ENCODE results near the gene SEC14L5. TPM values are rescaled to one million over a fixed set of nuclear protein-coding genes. Genes with fewer than 3 reads are reported as not detected.

Gene SEC14L5
- under 0.01 and 0.43 TPM in 2 replicates for total RNA-seq

DNA sequence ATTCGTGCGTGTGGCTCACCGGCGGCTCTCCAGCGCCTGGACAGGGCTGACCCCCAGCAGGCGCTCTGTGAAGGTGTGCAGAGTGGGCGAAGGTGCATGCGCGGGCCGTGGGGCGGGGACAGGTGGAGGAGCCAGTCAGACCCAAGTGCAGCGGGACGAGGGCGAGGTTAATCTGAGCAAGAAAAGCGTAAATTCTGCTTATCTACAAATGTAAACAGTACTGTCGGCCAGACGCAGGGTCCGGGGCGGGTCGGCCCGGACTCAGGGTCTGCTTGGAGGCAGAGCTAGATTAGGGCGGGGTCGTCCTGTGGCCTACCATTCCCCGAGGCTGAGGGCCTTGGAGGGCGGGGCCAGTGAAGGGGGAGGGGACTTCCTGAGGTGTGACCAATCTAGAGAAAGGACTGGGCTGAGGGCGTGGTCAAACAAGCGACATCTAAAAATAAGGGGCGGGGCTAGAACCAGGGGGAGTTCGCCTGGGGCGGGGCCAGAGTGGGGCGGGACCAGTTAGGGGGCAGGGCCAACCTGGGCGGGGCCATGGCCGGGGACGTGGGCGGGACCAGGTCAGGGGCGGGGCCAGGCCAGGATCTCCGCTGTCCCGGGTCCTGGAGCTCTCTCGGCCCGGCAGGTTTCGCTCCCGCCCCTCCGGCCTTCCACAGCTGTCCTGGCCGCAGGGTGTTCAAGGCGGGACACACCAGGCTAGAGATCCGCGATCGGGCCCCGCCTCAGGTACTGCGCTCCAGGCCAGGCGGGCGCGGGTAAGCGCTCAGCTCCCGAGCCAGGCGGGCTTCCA is at the start of gene SEC14L5:
TSS of gene SEC14L5 (plus strand) at position 611 of the 790 bp plus-strand sequence. CDS start 994 bp downstream, outside the sequence.

DNA sequence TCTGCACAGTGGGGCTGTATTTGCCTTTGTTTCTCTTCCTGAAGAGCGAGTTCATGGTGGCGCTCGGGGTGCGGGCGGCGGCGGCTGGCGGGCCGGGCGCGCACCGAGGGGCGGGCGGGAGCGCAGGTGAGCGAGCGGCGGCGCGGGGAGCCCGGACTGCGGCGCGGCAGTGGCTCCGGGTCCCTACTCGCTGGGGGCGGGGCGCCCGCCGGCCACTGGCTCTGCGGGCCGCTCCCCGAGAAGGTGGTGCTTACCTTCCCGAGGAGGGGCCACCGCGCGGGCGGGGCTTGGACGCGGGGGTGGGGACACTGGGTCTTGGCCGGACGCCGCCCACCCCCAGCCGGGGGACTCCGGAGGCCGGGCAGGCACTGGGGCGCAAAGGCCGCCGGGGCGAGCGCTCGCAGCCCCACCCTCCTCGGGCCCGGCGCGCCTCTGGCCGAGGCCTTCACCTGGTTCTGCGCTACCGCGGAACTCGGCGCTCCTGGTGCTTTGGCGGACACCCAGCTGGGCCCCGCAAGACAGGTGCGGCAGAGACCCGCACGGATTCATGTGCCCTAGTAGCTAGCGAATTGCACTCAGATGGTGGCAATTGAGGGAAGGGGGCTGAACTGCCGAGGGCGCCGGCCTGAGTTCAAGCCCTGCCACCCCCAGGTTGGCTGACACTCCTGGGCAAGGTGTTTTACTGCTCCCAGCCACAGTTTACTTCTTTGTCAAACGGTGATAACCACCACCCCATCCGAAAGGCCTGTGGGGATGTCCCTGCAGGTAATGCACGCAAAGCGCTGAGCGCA is 20.9 kb upstream of the SEC14L5 start, which contains the start of gene PPL:
TSS of gene PPL (minus strand) at position 158 of the 791 bp plus-strand sequence. CDS start at position 55, 103 bp downstream.

DNA sequence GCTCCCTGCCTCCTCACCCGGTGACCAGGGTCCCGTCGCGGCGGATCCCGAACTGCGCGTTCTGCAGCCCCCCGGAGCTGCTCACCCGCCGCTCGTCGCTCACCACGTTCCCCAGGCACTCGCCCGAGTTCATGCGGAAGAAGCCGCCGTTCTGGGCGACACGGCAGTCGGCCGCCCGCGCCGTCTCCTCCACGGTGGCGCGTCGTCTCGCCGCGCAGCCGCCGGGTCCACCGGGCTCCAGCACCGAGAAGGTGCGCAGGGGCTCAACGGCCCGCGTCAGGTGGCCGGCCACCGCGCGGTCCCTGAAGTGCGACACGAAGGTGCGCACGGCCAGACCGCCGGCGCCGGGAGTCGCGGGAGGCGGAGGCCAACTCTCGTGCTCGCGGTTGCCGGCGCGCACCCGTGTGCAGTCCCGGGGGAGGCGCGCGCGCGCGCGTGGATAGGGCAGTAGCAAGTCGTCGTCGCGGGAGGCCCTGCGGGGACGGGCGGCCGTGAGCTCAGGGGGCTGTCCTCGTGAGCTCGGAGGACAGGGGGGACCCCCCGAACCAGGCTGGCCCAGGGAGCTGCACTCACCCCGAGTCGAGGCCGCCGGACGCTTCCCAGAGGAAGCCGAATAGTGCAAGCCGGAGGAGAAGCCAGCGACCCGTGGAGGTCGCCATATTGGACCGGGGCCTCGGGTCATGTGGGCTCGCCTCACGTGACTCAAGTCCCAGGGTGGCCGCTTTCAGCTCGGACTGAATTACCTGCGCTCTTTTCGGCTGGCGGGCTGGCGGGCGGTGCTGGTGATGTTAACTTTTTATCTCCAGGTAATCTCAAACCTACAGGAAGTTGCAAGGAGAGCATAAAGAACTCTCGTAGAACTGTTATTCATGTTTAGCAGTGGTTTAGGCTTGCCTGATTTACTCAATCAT is 75.4 kb downstream of the SEC14L5 start, which contains the start of gene NAGPA:
TSS of gene NAGPA (minus strand) at position 680 of the 911 bp plus-strand sequence. CDS start at position 659, 21 bp downstream.

DNA sequence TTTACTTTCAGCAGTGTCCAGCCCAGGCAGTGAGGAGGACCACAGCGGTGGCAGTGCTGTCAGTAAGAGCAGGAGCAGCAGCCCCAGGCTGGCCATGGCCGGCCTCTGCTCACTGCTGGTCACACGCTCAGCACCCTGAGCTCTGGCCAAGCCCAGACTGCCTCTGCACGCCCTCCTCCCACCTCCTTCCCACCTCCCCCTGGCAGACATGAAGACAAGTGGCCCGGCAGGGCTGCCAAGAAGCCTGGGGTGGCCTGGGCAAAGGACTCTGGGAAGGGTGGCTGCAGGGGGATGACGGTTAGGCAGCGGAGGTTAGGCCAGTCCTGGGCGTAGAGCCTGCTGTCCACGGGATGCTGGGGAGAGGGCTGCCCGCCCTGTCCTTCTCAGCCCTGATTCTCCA is 107.7 kb downstream of the SEC14L5 start, which contains the start of gene C16orf89:
TSS of gene C16orf89 (minus strand) at position 144 of the 400 bp plus-strand sequence. CDS start at position 96, 48 bp downstream.

Other genes with a start within 250 kb of the SEC14L5 start
- gene ANKS3, start 224.1 kb upstream of the SEC14L5 start, total RNA-seq = 15.1 and 18.8 TPM in 2 replicates
- under 0.01 TPM in 1 of 2 replicates, not detected in the other for gene DNAAF8, start 223.8 kb upstream of the SEC14L5 start, total RNA-seq
- 4.7 and 8.4 TPM in 2 replicates for gene ZNF500, start 191.2 kb upstream of the SEC14L5 start, total RNA-seq
- not detected in 2 replicates for gene SEPTIN12, start 170.0 kb upstream of the SEC14L5 start, total RNA-seq
- gene SMIM22, start 163.0 kb upstream of the SEC14L5 start, total RNA-seq = 5.5 and 16.4 TPM in 2 replicates
- gene ROGDI, start 155.7 kb upstream of the SEC14L5 start, total RNA-seq = 15.3 and 20.7 TPM in 2 replicates
- 41.0 and 48.6 TPM in 2 replicates for gene GLYR1, start 111.0 kb upstream of the SEC14L5 start, total RNA-seq
- gene UBN1, start 110.8 kb upstream of the SEC14L5 start, total RNA-seq = 27.5 TPM in 2 replicates
- gene PPL, start 21.2 kb upstream of the SEC14L5 start, total RNA-seq = 88.0 and 150 TPM in 2 replicates
- gene NAGPA, start 75.6 kb downstream of the SEC14L5 start, total RNA-seq = 16.6 and 17.9 TPM in 2 replicates
- not detected in 2 replicates for gene C16orf89, start 107.6 kb downstream of the SEC14L5 start, total RNA-seq
- 19.8 and 21.0 TPM in 2 replicates for gene ALG1, start 113.5 kb downstream of the SEC14L5 start, total RNA-seq
- gene EEF2KMT, start 139.5 kb downstream of the SEC14L5 start, total RNA-seq = 15.3 and 19.5 TPM in 2 replicates

Data from tracheal epithelial cell (primary cell).